Measurements from ENCODE around the gene TROAP. TPM values are rescaled to one million over a fixed set of nuclear protein-coding genes. Genes with fewer than 3 reads are reported as not detected.

The TROAP gene
- total and polyA plus RNA-seq, 9 of the 15 experiments (the other 6 are each of a cell fraction or from before 2014, with no cell fraction given), result 46.4 to 171 (median 59.8) TPM

DNA sequence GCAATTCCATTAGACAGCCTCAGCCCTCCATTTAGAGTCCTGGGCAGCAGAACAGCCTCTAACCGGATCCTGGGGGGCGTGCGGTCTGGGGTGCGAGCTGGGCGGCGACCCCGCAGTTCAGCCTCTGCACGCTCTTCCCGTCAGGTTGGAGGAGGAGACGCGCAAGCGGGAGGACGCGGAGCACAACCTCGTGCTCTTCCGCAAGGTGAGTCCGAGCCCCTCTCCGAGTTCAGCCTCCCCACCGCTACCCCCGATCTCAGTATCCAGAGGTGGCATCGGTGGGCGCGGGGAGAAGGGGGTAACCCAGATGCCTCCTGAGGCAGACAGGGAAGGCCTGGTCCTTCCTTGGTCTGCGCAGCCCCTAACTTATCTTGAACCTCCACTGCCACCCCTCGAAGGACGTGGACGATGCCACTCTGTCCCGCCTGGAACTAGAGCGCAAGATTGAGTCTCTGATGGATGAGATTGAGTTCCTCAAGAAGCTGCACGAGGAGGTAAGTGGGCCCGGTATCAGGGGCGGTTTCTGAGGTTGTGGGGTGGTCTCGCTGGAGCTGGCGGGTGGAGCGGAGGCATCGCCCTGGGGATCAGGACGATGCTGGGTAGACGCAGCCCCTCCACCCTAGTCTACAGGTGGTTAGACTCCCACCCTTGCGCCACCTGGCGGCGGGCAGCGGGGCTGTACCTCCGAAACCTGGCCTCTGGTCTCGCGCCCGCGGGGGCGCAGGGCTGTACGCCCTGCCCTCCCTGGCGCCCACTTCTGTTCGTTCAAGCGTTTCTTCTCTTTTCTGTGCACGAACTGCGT is 26.8 kb upstream of the TROAP start (continued):
- TF ChIP-seq, protein P1, sequence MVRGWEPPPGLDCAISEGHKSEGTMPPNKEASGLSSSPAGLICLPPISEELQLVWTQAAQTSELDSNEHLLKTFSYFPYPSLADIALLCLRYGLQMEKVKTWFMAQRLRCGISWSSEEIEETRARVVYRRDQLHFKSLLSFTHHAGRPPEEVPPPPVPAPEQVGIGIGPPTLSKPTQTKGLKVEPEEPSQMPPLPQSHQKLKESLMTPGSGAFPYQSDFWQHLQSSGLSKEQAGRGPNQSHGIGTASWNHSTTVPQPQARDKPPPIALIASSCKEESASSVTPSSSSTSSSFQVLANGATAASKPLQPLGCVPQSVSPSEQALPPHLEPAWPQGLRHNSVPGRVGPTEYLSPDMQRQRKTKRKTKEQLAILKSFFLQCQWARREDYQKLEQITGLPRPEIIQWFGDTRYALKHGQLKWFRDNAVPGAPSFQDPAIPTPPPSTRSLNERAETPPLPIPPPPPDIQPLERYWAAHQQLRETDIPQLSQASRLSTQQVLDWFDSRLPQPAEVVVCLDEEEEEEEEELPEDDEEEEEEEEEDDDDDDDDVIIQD (CRISPR knock-in tag; IDR thresholded peaks at IDR 0.05), result no peak
- TF ChIP-seq ZNF766 (CRISPR knock-in tag; conservative IDR thresholded peaks at IDR 0.05) (no peak), JUN (IDR thresholded peaks at IDR 0.05; ENCODE audit: borderline replicate concordance, low read depth, low read length) (no peak), JUN (CRISPR knock-in tag; IDR thresholded peaks at IDR 0.05; ENCODE audit: borderline replicate concordance) (no peak), STAG1 (CRISPR knock-in tag; IDR thresholded peaks at IDR 0.05; ENCODE audit: borderline replicate concordance) (no peak), TAL1 (IDR thresholded peaks at IDR 0.05) (no peak), RFX1 (IDR thresholded peaks at IDR 0.05) (no peak), PPARD (CRISPR knock-in tag; IDR thresholded peaks at IDR 0.05) (no peak), RBM17 (IDR thresholded peaks at IDR 0.05; ENCODE audit: borderline replicate concordance, low read depth, low read length) (no peak), MAFG (tag; conservative IDR thresholded peaks at IDR 0.05) (no peak), PCBP2 (IDR thresholded peaks at IDR 0.05; ENCODE audit: low read depth, low read length, poor library complexity, severe bottlenecking) (no peak), ZFP36 (IDR thresholded peaks at IDR 0.05; ENCODE audit: low read depth, low read length, partially characterized antibody) (no peak)
- TF ChIP-seq, protein P2, sequence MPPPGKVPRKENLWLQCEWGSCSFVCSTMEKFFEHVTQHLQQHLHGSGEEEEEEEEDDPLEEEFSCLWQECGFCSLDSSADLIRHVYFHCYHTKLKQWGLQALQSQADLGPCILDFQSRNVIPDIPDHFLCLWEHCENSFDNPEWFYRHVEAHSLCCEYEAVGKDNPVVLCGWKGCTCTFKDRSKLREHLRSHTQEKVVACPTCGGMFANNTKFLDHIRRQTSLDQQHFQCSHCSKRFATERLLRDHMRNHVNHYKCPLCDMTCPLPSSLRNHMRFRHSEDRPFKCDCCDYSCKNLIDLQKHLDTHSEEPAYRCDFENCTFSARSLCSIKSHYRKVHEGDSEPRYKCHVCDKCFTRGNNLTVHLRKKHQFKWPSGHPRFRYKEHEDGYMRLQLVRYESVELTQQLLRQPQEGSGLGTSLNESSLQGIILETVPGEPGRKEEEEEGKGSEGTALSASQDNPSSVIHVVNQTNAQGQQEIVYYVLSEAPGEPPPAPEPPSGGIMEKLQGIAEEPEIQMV (tag; conservative IDR thresholded peaks at IDR 0.05; ENCODE audit: low read depth), result no peak
- TF ChIP-seq, protein P3, sequence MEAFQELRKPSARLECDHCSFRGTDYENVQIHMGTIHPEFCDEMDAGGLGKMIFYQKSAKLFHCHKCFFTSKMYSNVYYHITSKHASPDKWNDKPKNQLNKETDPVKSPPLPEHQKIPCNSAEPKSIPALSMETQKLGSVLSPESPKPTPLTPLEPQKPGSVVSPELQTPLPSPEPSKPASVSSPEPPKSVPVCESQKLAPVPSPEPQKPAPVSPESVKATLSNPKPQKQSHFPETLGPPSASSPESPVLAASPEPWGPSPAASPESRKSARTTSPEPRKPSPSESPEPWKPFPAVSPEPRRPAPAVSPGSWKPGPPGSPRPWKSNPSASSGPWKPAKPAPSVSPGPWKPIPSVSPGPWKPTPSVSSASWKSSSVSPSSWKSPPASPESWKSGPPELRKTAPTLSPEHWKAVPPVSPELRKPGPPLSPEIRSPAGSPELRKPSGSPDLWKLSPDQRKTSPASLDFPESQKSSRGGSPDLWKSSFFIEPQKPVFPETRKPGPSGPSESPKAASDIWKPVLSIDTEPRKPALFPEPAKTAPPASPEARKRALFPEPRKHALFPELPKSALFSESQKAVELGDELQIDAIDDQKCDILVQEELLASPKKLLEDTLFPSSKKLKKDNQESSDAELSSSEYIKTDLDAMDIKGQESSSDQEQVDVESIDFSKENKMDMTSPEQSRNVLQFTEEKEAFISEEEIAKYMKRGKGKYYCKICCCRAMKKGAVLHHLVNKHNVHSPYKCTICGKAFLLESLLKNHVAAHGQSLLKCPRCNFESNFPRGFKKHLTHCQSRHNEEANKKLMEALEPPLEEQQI (IDR thresholded peaks at IDR 0.05), result no peak
- TF ChIP-seq, protein P4, sequence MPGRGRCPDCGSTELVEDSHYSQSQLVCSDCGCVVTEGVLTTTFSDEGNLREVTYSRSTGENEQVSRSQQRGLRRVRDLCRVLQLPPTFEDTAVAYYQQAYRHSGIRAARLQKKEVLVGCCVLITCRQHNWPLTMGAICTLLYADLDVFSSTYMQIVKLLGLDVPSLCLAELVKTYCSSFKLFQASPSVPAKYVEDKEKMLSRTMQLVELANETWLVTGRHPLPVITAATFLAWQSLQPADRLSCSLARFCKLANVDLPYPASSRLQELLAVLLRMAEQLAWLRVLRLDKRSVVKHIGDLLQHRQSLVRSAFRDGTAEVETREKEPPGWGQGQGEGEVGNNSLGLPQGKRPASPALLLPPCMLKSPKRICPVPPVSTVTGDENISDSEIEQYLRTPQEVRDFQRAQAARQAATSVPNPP (IDR thresholded peaks at IDR 0.05; ENCODE audit: borderline replicate concordance, insufficient read depth, insufficient read length), result no peak
- TF ChIP-seq, protein P5, sequence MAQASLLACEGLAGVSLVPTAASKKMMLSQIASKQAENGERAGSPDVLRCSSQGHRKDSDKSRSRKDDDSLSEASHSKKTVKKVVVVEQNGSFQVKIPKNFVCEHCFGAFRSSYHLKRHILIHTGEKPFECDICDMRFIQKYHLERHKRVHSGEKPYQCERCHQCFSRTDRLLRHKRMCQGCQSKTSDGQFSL (CRISPR knock-in tag; IDR thresholded peaks at IDR 0.05), result no peak
- TF ChIP-seq, protein P5 (tag; IDR thresholded peaks at IDR 0.05), result 0 out of 4 replicates have a peak, but pooled peaks of 1 of the 2 experiments have one; percentile 27

All from K562 (cell line).